ENCODE data around the gene NR1I2.
A peak's percentile ranks its signal among the peaks of the same experiment; 100 is the strongest.

The NR1I2 gene

GRCh38 chr3:119779731-119780383 is 2.0 kb upstream of the NR1I2 start:
- no peak for DNase-seq

DNA sequence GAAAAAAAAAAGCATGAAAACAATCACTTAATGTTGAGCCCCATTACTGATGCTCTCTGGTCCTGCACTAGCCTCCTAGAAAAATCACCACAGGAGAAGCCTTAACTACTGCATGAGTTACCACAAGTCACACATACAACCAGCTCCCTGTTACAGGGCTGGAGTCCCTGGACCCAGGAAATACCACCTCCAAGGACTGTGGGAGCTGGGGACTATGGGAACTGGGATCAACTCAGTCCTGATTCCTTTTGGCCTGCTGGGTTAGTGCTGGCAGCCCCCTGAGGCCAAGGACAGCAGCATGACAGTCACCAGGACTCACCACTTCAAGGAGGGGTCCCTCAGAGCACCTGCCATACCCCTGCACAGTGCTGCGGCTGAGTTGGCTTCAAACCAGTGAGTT is 559 bp downstream of the NR1I2 start:
- no peak for DNase-seq

DNA sequence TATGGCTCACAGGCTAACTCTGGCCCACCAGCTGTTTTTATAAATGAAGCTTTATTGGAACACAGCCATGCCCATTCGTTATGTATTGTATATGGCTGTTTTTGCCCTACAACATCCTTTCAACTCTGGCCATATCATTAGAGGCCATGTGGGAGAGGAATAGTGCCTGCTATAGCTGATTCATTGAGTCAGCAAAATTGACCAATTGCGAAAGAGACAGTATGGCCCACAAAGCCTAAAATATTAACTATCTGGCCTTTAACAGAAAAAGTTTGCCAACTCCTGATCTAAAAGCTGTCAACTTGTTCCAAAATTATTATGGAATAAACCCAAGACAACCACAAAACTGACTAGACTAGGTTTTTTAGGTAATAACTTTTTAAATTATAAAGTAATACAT is 1.4 kb downstream of the NR1I2 start:
- DNase-seq: no peak

GRCh38 chr3:119783883-119784282 is 2.0 kb downstream of the NR1I2 start:
- no peak for DNase-seq

DNA sequence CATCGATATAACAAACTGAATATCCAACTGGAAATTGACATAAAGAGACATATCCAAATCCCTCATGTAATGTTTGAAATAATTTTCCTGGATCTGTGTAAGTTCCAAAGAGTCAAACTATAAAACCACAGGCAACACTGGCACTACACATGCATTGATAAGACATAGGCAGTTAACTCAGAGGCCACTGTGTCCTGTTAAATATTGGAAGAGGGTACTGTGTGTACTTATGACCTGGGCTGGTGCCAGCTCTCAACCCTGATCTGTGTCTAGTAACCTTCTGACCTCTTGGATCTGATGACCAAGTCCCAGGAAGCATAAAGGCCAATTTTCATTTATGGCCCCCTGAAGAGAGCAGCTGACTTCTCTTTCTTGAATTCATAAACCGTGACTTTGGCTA is 4.5 kb downstream of the NR1I2 start:
- DNase-seq: no peak

GRCh38 chr3:119790369-119790768 is 8.5 kb downstream of the NR1I2 start:
- no peak for DNase-seq

GRCh38 chr3:119792270-119792669 is 10.4 kb downstream of the NR1I2 start:
- DNase-seq: no peak

- DNase-seq: no peak
These were observed 12.5 kb downstream of the NR1I2 start for GRCh38 chr3:119794401-119794800.

DNA sequence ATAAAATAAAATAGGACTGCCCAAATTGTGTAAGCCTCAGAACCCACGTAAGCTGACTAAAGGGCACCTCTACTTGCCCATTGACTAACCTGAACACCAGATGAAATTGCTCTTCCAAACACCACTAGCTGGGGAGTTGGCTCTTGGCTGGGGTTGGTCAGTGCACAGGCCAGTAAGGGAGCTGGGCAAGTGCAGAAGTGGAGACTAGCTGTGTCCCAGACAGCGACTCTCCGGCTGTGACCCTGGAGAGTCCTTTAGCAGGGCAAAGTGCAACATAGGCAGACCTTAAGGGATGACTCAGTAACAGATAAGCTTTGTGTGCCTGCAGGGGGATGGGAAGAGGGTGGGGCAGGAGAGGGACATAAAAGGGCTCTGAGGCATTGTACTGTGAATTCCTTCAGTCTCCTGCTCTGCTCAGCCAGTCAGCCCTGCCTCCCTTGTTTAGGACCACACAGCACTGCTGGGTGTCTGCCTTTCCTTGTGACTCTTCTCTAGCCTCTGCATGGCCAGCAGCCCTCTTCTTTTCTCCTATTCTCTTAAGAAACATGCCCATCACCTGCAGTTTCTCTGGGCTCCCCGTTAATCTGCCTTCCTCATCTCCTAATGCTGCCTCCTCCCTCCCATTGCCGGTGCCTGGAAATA is 13.2 kb downstream of the NR1I2 start:
- peak; percentile 4 for DNase-seq

GRCh38 chr3:119795849-119796248 is 13.9 kb downstream of the NR1I2 start:
- no peak for DNase-seq

GRCh38 chr3:119796368-119796767 is 14.5 kb downstream of the NR1I2 start:
- DNase-seq: no peak

GRCh38 chr3:119796785-119797184 is 14.9 kb downstream of the NR1I2 start:
- no peak for DNase-seq

- DNase-seq: no peak
These were observed 18.9 kb downstream of the NR1I2 start for GRCh38 chr3:119800844-119801243.

- DNase-seq: no peak
These were observed 26.3 kb downstream of the NR1I2 start for GRCh38 chr3:119808244-119808643.

GRCh38 chr3:119808843-119809242 is 26.9 kb downstream of the NR1I2 start:
- DNase-seq: no peak

DNA sequence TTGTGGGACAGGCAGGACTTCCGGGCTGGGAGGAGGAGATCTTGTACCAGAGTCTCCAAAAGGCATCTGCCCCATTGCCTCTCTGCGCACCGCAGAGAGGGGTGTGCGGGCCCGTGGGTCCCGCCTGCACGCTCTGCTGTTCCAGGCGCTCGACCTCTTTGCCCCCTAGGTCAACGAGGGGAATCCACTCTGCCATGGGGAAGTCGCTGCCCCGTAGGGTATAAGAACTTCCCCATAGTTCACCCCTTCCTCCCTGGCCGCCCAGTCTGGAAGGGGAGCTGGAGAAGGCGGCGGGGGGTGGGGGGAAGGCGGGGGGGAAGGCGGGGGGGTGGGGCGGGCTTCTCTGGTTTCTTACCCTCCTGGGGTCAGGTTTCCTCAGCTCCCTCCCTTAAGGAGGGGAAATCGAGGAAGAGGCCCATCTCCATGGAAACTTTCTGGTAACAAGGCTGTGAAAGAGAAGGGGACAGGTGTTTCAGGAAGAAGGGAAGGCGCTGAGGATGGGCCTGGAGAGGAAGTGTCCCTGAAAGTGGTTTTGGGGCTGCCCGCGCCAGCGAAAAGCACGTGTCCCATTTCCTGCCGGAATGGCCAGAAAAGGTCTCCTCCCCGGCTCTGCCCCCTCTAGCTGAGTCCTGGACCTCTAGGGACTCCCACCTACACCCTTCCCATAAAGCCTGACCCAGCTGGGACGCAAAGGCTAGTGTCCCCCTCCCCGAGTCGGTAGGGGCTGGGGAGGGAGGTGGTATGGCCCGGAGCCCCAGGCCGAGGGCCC is 27.5 kb downstream of the NR1I2 start:
- DNase-seq: no peak

GRCh38 chr3:119810018-119810435 is 28.1 kb downstream of the NR1I2 start:
- peak; percentile 30 for DNase-seq

DNA sequence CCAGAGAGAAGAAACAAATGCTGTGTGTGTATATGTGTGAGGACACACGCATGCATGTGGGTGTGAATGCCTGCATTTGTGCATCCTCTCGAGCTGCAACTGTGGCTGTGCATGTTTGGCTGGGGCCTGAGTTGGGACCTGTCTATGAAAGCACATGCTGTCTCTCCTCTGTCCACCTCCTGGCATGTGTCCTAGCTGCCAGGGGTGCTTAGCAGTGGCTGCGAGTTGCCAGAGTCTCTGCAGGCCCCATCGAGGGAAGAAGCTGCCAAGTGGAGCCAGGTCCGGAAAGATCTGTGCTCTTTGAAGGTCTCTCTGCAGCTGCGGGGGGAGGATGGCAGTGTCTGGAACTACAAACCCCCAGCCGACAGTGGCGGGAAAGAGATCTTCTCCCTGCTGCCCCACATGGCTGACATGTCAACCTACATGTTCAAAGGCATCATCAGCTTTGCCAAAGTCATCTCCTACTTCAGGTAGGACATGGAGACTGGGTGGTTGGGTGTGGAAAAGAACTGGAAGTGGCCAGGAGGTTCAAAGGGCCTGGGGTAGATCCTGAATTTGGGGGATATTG is 30.7 kb downstream of the NR1I2 start:
- no peak for DNase-seq

DNA sequence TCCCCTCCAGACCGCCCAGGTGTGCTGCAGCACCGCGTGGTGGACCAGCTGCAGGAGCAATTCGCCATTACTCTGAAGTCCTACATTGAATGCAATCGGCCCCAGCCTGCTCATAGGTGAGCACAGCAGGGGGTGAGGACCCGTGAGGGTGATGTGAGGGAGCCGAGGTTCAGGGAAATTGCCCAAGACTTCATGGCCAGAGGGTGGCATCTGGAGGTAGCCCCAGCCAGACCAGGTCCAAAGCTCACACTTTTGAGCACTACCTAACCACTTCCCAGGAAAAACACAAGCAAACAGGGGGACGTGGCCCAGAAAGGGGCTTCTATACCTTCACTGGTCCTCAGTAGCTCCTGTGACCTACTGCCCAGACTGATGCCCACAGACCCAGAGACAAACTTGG is 33.8 kb downstream of the NR1I2 start:
- DNase-seq: no peak

DNA sequence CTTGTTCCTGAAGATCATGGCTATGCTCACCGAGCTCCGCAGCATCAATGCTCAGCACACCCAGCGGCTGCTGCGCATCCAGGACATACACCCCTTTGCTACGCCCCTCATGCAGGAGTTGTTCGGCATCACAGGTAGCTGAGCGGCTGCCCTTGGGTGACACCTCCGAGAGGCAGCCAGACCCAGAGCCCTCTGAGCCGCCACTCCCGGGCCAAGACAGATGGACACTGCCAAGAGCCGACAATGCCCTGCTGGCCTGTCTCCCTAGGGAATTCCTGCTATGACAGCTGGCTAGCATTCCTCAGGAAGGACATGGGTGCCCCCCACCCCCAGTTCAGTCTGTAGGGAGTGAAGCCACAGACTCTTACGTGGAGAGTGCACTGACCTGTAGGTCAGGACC is 35.2 kb downstream of the NR1I2 start:
- DNase-seq: no peak

DNA sequence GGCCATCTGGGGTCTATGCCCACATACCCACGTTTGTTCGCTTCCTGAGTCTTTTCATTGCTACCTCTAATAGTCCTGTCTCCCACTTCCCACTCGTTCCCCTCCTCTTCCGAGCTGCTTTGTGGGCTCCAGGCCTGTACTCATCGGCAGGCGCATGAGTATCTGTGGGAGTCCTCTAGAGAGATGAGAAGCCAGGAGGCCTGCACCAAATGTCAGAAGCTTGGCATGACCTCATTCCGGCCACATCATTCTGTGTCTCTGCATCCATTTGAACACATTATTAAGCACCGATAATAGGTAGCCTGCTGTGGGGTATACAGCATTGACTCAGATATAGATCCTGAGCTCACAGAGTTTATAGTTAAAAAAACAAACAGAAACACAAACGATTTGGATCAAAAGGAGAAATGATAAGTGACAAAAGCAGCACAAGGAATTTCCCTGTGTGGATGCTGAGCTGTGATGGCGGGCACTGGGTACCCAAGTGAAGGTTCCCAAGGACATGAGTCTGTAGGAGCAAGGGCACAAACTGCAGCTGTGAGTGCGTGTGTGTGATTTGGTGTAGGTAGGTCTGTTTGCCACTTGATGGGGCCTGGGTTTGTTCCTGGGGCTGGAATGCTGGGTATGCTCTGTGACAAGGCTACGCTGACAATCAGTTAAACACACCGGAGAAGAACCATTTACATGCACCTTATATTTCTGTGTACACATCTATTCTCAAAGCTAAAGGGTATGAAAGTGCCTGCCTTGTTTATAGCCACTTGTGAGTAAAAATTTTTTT is 35.9 kb downstream of the NR1I2 start:
- no peak for DNase-seq

DNA sequence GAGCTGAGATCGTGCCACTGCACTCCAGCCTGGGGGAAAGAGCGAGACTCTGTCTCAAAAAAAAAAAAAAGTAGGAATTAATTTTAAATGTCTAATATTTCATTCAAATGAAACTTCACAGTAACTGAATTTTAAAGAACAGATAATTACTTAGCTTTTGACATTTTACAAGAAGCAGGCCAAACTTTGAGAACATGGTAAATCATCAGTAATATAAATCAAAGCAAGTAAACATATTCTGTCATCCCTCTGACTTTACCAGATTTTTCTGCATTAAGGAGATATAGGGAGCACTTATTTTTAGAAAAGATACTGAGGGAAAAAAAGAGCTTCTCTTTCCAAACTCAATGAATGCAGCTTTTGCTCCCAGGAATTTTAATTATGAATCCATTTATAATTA is 37.0 kb downstream of the NR1I2 start:
- no peak for DNase-seq

DNA sequence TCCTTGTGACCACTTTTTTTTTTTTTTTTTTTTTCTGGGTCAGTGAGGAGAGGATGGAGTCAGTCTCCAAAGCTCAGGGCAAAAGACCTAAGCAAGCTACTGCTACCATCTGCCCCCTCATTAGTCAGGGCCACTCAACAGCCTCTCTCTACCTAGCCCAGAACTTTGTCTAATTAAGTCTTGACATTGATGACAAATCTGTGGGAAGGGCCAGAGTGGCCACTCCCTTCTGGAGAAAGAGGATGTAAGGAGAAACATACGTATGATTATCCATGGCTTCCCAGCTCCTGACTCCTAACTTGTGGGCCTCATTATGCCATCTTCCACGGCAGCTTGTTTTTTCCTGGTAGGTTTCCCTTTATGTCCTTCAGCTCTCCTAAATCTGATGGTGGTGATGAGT is 37.9 kb downstream of the NR1I2 start:
- peak; percentile 12 for DNase-seq
